Frontal cortex (tissue), 4 donors: ENCODE data around the gene PFDN1. TPM values are rescaled to one million over a fixed set of nuclear protein-coding genes. Genes with fewer than 3 reads are reported as not detected.

Experiments
- DNase-seq, 2 donors: peaks; one replicate each; pipeline ENCODE4 v3.0.0; 2012; ENCODE audit warnings: low spot score in 2 of 2
- FAIRE-seq: peaks from 2 replicates; lab custom pipeline; 2012; peaks lifted over from hg19 to GRCh38; lab: Jason Lieb, UNC
- total RNA-seq: library from RNA; depleted of rRNA; stranded (reverse); fragments of >200 nt; gene quantifications from one replicate; pipeline ENCODE4 v1.2.3, GENCODE V29; 2014
- donor health status: control.
- donor health status: control.
- donor health status: control.

PFDN1 gene
- total RNA-seq, 1 donor from 2014 or later, result 44.8 TPM

DNA sequence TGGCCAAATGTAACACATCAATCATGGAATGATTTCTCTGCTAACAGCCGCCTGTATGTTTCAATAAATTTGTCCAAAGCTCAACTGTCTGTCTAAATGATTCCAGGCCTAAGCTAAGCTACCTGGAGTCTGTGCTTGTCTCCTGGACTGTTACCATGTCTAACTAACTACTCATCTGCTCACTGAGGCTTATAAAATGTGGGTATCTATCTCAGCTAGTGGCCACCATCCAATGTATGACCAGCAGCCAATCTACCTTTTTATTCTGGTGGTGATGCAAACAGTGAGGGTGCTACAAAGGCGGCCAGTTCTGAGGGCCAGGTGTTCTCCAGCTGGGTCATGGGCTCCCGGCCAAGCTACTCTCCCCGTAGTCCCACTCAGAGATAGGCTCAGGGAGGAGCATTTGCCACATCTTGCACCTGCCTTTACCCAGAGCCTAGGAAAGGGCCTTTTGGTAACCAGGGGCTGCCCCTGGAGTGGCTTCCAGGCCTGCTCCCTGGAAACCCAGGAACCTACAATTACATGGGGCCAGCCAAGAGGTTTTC is 59.1 kb downstream of the PFDN1 start:
- DNase-seq (no peak), FAIRE-seq (no peak)

DNA sequence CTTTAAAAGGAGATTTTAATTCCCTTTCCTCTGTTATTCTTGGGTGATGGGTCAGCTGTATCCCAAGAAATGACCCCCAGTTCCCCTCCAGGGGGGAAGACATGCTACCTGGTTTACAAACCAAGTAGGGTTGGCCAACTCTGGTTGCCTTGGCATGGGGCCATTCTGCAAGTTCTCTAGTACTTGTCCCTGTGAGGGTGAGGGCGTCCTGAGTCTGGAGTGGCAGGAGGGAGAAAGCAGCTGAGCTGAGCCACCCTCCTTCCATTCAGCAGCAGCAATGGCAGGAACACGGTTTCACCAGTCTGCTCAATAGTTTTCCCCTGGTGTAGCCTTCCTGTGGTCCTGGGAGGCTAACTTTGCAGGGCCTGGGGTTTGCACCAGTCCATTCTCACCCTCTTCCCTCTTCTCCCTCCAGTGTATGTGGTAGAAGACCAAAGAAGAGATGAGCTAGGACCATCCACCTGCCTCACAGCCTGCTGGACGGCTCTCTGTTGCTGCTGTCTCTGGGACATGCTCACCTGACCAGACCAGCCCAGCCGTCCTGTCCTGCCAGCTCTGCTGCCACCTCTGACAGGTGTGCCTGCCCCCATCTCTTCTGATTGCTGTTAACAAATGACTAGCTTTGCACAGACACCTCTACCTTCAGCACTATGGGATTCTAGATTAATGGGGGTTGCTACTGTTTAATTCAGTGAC is 59.9 kb downstream of the PFDN1 start:
- DNase-seq (no peak), FAIRE-seq (no peak)

DNA sequence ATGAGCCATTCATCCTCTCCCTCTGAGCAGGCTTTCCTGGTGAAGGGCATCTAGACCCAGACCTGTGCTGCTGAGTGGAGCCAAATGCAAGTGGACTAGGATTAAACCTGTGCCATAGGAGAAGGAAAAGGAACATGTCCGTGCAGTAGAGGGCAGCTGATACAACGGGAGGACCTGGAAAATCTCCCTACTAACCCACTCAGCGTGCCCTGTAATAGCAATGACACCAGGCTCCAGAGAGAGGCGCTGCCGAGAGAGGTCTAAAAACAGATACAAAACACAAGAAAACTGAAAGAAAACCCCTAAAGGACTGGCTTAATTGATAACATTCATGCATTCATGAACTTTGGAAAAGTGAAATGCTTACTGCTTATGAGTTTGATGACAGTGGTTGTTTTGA is 60.8 kb downstream of the PFDN1 start:
- FAIRE-seq (no peak), DNase-seq (no peak)

DNA sequence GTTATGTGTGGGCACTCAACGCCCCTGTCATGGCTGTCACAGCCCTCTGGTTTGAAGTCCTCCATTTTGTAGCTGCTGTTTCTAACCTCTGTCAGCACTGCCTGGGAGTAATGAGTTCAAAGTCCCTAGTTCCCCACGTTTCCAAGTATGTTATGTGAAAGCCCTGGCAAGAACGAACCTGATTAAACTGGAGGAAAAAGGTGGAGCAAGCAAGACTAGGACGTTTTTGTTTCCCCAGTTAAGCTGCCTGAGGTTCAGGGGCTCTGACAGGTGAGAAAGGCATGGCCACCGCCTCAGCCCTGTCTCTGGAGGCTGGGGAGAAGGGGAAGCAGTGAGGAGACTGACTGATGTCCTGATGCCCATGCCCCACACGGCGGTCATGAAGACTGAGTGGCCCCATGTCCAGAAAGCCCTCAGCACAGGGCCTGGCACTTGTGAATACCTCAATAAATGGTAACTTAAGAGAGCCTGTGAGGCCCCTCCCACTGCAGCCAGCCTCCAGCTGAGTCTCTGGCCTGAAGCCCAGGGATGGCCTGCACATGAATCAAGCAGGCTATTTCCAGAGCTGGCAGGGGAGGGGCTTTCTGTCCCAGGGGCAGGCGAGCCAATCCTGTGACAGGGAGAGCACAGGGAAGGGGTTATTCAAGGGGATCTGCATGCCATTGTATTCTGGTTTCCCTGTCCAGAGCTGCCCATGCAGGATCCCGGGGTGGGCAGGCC is 61.8 kb downstream of the PFDN1 start:
- DNase-seq (peak; percentile 58 to 84), FAIRE-seq (peak; percentile 55)

DNA sequence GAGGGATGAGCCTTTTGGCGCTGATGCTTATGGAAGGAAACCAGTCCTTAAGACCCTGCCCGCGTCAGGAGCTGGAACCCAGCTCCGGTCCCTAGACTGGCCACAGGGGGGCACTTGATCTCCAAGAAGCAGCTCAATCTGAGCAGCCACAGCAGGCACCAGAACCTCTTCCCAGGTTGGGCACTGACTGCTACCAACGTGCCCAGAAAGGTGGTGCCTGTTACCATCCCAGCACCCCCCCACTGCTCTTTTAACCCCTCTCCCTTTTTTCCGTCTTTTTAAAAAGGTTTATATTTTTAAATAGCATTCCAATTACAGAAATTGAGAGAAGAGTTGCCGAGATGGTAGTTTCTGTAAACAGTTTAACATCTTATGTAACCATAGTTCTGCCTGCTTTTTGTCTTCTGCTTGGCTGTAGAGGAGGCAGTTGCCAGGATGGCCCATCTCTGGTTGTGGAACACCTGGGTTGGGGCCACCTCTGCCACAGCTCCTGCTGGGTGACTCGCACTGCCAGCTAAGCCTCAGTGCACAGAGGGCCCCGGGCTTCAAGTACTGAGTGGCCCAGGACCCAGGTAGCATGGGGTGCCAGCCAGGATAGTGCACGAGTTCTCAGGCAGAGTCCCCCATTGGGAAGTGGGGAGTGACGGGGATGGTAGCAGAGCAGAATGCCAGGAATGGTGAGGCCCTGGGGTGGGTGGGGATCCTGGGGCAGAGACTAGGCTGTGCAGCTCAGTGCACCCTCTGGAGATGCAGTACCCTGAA is 62.8 kb downstream of the PFDN1 start:
- FAIRE-seq (no peak), DNase-seq (peak; percentile 24 to 62)

DNA sequence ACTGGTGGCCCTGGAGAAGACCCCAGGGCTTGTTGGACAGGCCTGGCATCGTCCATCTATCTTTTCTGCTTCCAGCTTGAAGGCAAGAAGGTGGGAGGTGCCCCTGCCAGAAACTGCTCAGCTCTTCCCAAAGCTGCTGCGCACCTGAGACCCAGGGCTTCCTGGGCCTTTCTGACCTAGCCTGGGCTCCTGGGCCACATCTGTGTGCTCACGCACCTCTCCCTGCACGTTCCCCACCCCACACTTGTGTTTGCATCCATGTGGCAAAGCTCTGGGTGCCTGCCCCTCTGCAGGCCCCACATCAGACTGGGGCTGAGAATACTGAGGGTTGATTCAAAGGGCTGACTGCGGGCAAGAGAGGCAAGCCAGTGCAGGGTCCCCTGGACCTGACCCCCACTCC is 63.4 kb downstream of the PFDN1 start:
- FAIRE-seq, result no peak

DNA sequence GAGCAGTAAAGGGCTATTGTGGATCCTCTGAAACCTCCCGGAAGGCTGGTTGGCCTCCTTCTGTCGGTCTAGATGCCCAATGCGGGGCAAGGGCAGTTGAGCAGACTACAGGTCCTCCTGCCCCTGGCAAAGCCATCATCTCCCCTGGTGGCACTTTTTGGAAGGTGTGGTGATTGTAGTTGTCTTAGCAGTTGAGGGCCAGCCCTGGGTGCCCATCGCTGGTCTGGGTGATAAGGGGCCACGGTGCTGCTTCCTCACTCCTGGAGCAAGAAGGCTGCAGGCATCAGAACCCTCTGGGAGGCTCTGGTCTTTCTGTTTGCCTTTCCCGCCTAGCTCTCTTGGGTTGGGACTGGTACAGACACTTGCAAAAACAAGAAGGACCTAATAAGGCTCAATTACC is 64.1 kb downstream of the PFDN1 start:
- DNase-seq (no peak), FAIRE-seq (no peak)

More for the DNA sequence above, 63.4 kb downstream of the PFDN1 start:
- DNase-seq, result no peak

DNA sequence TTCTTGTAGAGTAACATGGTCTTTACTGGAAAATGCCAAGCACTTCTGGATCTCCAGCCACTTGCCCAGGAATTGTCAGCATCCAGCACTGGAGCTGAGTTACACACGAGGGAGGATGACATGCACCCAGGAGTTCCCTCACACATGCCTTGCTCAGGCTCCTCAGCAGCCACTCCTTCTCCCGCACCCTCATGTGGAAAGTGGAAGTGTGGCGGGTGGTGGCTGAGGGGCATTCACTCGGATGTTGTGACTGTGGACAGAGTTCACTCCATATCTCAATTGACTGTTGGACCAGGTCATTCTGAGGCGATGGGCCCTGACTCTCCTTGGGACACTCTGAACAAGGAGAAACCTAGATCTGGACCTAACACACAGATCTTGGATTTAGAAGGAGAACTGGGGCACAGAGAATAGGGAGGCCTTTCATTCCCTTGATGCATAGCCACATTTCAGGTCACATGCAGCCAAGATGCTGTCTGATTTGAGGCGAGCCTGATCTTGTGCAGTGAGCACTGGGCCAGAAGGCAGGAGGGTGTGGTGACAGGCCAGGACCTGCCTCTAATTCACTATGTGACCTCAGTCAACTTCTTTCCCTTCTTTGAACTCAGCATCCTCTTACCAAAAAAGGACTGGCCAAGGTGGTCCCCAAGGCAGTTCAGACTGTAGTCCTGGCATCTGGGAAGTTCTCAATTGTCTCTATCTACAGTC is 65.9 kb downstream of the PFDN1 start:
- DNase-seq (no peak), FAIRE-seq (no peak)

DNA sequence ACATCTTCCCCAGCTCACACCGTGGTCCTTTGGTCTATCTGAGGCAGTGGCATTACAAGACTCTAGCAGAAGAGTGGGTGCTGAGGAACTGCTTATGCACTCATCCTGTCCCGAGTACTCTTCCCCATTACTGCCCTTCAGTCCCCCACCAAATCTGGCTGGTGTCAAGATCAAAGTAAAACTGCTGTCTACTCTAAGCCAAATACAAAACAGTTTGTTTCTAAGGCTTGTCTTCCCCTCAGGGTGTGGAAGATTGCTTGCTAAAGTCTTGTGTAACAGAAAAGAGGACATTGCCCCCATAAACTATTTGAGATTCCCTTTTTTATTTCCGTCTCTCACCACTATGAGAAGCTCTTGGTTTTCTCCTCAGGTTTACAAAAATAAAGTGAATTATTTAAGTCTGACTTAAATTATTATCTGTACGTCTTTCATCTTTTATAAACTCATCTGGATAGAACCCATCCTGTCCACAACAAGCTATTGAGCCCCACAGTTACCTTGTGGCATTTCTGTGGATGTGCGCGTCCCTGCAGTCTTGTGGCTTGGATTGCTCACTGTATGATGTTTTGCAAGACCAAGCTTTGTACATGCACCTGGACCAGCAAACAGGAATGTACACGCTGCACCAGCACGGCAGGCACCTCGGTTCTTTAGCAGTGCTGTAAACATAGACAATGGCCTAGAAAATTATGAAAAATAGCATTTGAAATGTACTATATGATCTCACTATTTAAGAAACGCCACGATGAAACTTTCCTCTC is 66.9 kb downstream of the PFDN1 start:
- DNase-seq (no peak), FAIRE-seq (no peak)

DNA sequence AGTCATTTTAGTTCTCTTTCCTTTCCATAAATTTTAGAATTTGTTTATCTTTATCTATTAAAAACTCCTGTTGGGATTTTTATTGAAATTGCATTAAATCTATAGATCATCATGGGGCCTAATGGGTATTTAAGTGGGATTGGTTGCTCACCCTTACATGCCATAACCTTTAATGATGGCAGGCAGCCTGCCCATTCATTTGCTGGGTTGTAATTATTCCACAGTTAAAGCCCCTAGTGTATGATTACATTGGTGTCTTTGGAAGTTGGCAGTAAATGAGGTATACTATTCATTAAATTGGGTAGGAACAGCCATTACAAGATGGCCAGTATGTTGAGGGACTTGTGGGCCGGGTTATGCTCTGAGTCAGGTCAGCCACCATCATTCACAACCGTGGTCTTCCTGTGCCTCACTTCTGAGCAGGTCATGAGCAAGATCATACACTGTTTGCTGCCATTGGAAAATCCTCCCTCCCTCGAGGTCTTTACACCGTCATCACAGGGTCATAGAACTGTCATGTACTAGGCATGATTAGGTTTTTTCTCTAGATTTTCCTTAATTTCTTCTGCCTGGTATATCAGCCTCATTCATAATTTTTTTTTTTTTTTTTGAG is 68.4 kb downstream of the PFDN1 start:
- FAIRE-seq (no peak), DNase-seq (no peak)

DNA sequence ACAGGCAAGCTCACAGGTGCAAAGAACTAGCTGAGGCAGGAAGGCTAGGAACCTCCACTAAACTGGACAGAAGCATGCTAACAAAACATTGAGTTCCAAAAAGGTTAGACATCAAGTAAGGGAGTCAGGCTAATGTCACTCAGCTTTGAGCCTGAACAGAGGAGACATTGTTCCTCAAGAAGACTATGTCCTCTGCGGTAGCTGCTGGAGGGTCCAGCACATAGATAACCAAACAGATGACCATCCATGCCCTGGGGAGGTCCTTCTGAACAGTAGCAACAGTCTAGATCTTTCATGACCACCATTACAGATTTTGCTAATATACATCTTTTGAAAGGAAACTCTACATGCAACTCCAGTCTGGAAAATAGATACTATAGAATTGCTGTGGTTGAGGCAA is 70.2 kb downstream of the PFDN1 start:
- DNase-seq, result no peak
- FAIRE-seq, result no peak

DNA sequence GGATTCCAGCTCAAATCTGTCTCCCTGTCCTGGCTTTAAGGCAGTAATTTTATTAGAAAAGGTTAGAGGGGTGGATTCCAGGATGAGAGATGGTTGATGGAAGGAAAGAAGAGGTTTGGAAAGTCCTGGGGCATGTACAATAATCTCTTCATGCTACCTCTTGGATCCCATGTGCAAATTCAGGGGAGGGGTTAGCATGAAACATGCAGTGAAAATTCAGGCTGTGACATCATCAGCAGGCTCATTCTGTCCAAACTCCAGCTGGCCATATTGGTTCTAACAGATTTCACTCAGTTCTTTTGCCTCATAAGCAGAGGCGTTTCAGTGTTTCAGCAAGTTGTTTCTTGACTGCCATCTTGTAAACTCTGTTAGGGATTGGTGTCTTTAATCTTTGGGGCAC is 72.5 kb downstream of the PFDN1 start:
- DNase-seq (no peak), FAIRE-seq (no peak)

DNA sequence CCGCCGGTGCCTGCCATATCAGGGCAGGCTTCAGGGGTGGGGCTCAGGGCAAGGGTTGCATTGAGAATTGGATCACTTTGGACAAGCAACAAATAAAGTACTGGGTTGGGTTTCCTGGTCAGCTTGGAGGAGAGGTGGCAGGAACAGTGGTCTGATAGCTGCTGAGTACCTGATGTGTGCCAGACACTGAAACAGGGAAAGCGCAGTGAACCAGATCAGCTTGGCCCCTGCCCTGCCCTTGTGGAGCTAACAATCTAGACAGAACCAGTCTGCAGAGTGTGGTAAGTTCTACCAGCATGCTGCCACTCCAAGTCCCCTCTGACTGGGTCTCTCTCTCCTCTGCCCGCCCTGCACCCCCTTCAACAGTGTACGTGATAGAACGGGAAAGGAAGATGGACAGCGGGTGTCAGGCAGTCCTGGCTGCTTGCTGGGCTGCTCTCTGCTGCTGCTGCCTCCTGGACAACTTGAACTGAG is 74.5 kb downstream of the PFDN1 start:
- FAIRE-seq, result no peak

DNA sequence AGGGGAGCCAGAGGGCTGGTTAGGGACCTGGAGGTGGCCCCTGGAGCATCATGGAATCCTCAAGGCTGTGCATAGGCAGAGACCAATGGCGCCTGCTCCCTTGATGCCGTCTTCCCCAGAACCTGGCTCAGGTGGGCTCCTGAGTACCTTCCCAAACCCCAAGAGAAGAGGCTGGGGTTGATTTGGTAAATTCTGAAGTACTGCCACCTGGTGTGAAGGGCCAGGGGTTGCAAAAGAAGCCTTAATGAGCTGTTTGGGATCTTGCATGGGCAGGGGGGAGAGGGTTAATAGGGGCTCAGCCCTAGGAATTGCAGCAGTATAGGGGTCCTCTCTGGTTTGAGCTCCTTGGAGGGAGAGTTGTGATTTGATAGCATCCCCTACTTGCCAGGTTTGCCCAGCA is 75.9 kb downstream of the PFDN1 start:
- FAIRE-seq, result no peak
- DNase-seq, result no peak

More for the DNA sequence above, 74.5 kb downstream of the PFDN1 start:
- DNase-seq, result no peak

DNA sequence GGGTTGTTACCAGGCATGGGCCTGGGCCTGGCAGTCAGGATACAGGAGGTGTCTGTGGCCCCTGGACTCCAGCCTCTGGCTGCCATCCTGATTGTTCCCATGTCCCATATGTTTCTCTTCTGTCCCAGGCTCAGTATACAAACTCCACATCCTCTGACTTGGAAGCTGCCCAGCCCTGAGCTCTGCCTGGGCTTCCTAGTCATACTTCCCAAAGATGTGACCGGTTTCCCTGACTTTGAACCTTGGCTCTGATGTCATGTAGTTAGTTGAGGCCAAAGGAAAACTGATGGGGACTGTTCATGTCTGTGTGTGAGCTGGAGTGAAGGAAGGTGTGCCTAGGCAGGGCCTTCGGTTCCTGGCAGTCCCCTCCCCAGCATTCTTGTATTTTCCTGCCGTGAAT is 77.5 kb downstream of the PFDN1 start:
- no peak for DNase-seq
- FAIRE-seq, result no peak

DNA sequence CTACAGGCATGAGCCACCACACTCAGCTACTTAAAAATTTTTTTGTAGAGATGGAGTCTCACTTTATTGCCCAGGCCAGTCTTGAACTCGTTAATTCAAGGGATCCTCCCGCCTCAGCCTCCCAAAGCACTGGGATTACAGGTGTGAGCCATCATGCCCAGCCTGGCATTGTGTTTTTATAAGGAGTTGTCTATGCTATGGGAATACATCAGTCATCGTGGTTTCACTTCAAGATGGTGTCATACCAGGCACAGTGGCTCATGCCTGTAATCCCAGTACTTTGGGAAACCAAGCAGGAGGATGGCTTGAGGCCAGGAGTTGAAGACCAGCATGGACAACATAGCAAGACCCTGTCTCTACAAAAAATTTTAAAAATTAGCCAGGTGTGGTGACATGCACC is 78.2 kb downstream of the PFDN1 start:
- DNase-seq (no peak), FAIRE-seq (no peak)

DNA sequence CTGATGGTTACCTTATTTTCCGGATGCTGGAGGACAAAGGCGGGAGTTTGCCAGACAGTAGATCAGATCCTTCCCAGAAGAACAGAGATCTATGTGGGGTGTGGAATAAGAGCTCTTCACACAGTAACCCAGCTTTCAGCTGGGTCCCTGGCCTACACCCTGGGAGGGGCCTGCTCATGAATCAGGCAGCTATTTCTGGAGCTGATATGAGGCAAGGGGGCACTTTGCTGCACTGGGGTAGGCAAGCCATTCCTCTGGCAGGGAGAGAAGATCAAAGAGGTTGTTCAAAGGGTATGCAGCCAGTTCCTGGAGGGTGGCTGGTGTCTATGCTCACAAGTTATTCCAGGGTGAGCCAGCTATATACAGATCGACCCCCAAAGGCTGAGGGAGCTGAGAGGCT is 79.3 kb downstream of the PFDN1 start:
- DNase-seq, result no peak
- FAIRE-seq, result no peak

DNA sequence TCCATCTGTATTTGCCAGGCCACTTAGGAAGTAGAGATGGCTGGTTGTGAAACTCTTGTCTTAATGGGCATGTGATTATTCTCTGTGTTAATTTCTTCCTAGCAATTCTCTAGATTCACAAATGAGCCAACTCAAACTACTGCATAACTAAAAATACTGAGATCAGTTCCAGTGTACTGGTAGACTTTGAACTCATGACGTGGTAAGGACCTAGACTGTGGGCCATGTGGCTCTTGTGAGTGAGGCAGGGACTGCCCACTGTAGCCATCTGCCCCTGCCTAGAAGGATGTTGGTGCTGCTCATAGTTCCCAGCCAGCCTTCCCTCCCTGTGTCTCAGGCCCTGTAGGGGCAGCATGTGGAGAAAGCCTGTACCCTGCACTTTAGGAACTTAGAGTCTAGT is 80.5 kb downstream of the PFDN1 start:
- no peak for DNase-seq
- no peak for FAIRE-seq

DNA sequence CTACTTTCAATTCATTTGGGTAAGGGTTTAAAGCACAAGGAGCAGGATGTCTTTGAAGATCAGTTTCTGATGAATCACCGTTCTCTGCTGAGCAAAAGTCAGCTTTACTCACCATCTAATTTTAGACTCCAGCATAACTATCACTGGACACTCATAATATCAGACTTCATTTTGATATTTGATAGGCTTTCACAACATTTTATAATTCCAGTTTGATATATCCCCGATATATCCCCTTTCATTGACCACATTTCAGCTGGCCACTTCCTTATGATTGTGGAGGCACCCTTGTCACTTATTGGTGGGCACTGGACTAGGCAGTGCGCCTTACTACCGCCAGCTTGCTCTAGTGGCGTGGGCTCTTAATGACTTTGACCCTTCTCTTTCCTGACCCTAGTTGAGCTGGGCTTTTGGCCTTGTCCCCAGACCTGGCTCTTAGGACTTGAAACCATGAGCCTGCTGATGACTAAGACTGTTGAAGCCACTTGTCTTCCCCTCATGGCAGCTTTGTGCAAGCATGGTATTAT is 81.1 kb downstream of the PFDN1 start:
- FAIRE-seq (no peak), DNase-seq (no peak)
